ENCODE data around the gene HAO2. TPM values are rescaled to one million over a fixed set of nuclear protein-coding genes. Genes with fewer than 3 reads are reported as not detected.

HAO2 gene
- total RNA-seq, 1 donor from 2014 or later = not detected

- DNase-seq (ENCODE audit: low spot score) = no peak
These were observed 10.5 kb downstream of the HAO2 start for GRCh38 chr1:119379117-119379516.

DNA sequence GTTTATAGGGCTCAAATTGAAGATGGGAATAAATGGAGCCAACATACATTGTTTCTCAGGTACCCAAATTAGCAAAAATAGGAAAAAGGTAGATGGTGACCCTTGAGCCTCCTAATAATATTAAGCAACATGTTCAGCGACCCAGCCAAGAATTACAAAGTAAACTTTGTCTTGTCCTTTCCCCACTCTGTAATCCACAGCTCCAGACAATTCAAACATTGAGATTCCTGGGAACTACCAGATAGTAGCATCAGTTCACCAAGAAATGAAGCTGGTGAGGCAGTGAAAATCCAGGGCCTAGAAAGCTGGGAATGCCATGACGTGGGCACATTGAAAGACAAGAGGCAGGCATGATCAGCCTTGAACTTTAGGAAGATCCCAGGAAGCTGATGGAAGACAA is 11.7 kb downstream of the HAO2 start:
- no peak for DNase-seq (ENCODE audit: low spot score)

GRCh38 chr1:119380983-119381662 is 12.5 kb downstream of the HAO2 start:
- DNase-seq (ENCODE audit: low spot score) = no peak

- no peak for DNase-seq (ENCODE audit: low spot score)
These were observed 16.0 kb downstream of the HAO2 start for GRCh38 chr1:119384591-119384990.

DNA sequence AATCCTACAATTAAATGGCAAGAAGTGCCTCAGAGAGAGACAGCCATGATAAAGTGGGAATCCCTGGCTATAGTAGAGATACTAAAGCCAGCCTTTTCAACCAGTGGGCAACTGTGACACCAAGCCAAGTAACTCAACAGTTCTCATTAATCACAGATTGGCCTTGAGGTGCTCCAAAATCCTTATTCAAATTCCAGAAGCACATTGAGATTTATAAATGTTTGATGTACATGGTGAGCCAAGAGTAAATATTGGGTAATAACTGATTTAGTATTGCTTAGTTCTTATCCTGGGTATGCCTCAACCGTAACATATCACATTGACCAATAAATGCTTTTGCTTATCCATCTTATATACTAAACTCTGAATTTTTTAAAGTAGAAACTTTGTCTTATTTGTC is 17.1 kb downstream of the HAO2 start:
- no peak for DNase-seq (ENCODE audit: low spot score)

DNA sequence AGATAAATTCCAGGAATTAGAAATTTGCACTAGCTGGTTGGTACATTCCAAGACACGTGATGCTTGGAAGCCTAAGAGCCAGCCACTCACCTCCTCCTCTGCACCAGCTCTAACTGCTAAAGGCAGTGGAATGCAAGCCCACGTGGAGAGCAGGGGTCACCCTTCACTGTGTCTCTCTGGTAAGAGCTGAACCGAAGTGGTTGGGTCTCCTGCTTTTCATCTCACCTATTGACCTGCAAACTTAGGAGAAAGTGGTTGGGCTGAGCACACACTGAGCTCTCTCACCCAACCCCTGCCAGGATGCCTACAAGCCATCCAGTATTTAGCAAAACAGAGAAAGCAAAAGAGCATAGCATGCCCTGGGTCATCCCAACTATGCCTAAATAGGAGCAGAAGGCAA is 19.3 kb downstream of the HAO2 start:
- DNase-seq (ENCODE audit: low spot score) = no peak

GRCh38 chr1:119388450-119388849 is 19.9 kb downstream of the HAO2 start:
- no peak for DNase-seq (ENCODE audit: low spot score)

DNA sequence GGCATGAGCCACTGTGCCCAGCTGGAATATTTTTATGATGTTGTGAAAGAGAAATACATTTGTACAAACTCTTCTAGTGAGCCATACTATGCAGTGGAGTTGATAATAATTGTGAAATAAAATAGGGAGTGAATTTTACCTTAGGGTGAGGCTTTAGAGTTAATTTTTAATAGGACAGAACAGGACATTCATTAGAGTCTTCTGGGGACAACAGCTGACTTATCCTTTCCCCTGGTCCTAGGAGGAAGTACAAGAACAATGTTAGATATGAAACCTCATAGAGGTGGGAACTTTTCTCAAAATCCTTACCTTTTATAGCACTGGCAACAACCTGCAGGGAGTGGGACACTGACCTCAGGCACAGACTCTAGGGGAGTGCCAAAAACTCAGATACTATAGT is 21.9 kb downstream of the HAO2 start:
- no peak for DNase-seq (ENCODE audit: low spot score)

DNA sequence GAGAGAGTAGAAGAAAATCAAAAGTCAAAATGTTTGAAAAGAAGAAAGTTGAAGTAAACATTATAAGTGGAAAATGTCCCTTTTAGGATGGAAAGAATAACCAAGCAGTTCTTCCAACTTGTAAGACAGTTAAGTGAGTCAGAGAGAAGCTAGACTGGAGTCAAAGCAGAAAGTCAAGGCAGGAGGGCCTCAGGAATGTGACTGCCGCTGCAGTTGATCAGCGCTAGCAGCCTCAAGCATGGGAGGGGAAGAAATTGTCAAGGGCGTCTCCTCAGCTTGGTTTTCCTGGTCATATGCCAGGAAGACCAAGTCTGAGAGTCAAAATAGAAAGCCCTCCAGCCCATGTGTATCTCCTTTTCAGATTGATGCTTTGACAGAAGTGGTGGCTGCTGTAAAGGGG is 23.2 kb downstream of the HAO2 start:
- no peak for DNase-seq (ENCODE audit: low spot score)

GRCh38 chr1:119394085-119394484 is 25.5 kb downstream of the HAO2 start:
- DNase-seq (ENCODE audit: low spot score) = no peak

- no peak for DNase-seq (ENCODE audit: low spot score)
These were observed 28.4 kb downstream of the HAO2 start for GRCh38 chr1:119396982-119397381.

DNA sequence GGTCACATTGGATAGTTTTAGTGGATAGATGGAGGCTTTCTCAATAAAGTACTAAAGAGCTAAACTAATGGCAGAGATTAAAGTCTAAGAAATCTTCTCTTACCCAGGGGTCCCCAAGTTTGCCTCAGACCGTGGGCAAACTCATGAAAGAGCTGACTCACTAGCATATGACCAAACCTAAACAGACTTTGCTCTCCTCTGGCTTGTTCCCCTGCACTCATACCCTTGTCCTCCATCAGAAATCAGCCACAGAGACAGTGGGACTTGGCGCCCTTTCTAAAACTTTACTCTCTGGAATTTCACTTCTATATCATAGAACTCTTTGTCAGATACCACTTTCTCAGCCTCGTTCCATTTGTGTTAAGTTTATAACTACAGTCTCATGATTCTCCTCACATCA is 29.4 kb downstream of the HAO2 start:
- no peak for DNase-seq (ENCODE audit: low spot score)

- no peak for DNase-seq (ENCODE audit: low spot score)
These were observed 36.2 kb downstream of the HAO2 start for GRCh38 chr1:119404736-119405135.

- DNase-seq (ENCODE audit: low spot score) = peak; percentile 17
These were observed 41.1 kb downstream of the HAO2 start for GRCh38 chr1:119409731-119410130.

- DNase-seq (ENCODE audit: low spot score) = no peak
These were observed 42.4 kb downstream of the HAO2 start for GRCh38 chr1:119410961-119411360.

DNA sequence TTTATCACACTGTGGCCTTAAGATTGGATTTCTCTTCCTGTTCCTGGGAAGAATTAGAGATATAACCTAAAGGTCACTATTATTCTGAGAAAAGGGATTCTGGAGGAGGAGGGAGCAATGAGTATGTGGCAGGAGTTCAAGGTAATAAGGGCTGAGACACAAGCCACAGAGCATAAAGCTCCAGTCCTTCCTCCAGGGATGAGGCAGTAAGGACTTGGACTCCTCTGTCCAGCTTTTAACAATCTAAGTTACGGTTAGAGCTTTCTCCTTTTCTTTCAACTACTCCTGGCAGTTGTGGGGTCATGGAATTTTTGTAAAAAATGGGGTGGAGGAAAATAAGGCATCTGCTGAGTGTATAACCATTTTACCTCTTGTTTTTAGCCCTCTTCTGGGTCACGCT is 46.4 kb downstream of the HAO2 start, which contains the start of gene HSD3B2:
Gene HSD3B2, plus strand, starts transcription at position 201 of the 400 bp plus-strand sequence. CDS start 270 bp downstream, outside the sequence.
- DNase-seq (ENCODE audit: low spot score) = no peak

DNA sequence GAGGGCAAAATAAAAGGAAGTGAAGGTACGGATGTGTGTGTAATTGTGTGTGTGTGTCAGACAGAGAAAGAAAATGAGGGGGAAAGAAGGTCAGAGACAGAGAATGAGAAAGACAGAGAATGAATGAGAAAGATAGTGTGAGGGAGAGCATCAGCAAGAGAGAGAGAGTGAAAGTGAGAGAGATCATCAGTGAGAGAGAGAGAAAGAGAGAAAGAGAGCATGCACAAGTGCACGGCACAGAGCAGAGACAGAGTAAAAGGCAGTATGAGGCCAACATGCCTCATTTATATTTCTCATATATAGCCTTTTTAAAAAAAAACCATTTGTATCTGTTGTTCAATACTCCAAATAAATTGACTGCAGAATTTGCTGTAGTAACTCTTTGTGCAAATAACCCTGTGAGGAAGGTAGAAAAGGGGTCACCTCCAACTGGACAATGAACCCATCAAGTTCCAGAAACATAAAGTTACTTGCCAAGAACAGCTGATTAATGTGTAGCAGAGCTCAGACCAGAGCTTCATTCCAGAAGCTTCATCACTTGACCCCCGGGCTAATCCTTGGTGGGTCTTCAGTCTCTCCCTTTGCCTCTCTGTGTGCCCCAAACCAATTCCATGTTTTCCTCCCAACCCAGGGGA is 47.5 kb downstream of the HAO2 start:
- no peak for DNase-seq (ENCODE audit: low spot score)

- DNase-seq (ENCODE audit: low spot score) = no peak
These were observed 50.5 kb downstream of the HAO2 start for GRCh38 chr1:119419109-119419508.

- DNase-seq (ENCODE audit: low spot score) = no peak
These were observed 52.1 kb downstream of the HAO2 start for GRCh38 chr1:119420638-119421037.

DNA sequence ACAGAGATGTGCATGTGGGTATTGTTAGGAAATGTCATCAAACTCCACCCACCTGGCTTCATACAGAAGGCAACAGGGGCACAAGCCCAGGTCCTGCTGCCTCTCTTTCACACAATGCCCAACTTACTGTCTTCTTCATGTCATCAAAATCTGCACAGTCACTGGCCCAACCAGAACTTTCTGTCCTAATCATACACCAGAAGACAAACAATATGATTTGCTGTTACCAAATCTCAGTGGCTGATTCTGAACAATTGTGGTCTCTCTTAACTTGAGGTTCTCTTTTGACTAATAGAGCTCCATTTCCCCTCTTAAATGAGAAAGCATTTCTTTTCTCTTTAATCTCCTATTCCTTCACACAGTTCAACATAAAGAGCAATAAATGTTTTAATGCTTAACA is 54.0 kb downstream of the HAO2 start:
- no peak for DNase-seq (ENCODE audit: low spot score)

DNA sequence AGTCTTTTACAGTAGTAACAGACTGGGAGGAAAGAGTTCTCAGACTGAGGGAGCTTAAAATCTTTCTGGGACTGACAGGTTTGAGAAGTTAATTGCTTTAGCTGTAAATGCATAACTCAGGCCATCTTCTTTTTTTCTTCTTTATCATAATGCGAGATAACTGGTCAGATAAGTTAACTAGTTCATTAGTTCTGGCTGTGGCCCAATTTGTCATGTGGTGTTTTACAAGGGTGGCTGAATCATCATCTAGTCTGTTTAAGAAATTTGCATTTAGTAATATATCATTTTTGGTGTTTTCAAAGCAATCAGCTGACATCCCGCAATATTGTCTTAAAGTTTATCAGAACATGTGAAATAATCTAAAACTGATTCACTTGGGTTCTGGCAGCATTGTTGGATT is 60.4 kb downstream of the HAO2 start:
- no peak for DNase-seq (ENCODE audit: low spot score)

DNA sequence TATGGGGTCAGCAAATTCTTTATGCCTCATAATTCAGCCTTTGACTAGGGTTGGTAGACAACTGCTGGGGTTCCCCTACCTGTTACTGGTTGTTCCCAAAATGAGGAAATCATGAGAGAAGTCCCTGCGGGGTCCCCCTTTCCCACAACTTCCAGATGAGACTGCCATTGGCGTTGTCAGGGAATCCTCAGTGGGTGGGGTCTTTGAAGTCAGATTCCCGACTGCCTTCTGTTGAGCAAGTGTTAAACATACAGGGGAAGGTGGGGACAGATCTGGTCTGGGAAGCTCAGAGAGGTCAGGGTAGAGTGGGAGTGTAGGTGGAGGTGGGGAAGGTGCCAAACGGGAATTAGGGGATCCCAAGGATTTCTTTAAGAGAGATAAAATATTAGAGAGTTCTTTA is 61.1 kb downstream of the HAO2 start:
- no peak for DNase-seq (ENCODE audit: low spot score)

- DNase-seq (ENCODE audit: low spot score) = no peak
These were observed 61.9 kb downstream of the HAO2 start for GRCh38 chr1:119430486-119430885.

DNA sequence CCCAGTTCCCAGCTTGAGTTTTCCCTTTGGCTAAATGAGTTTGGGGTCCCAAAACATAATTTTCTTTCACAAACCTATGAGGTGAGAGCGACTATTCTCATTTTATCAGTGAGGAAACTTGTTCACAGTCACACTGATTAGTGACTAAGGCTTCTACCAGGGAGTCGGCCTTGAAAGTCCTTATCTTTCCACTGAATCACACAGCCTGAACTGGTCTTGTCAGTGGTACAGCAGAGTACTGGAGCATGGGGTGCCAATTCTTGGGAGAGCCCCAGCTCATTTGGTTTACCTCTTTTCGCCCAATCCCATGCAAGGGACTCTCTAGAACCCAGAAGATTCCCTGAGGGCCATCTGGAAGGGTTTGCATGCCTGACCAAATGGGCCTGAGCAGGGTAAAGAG is 63.3 kb downstream of the HAO2 start:
- no peak for DNase-seq (ENCODE audit: low spot score)
